ENCODE measurements around the gene CYTH4.

- TF ChIP-seq POLR2A (IDR thresholded peaks at IDR 0.05; ENCODE audit: extremely low read depth, insufficient read length) (no peak), CTCF (IDR thresholded peaks at IDR 0.05; ENCODE audit: low read depth, low read length) (no peak)
Observed at GRCh38 chr22:37258005-37258752, 24.1 kb upstream of the CYTH4 start.

Measured in NB4 (cell line).